GM19239 (cell line): ENCODE results near the gene JAM2.
A peak's percentile ranks its signal among the peaks of the same experiment; 100 is the strongest.
"Not testable (repeated sequence)": the region's sequence is repeated elsewhere in the genome, so short reads cannot be mapped to it uniquely, and the experiment has no call there.

Source experiments
- DNase-seq: peaks from one replicate; pipeline ENCODE4 v3.0.0; 2011; ENCODE audit warnings: low spot score; ENCODE audit not compliant: insufficient read length
- FAIRE-seq: peaks from 2 replicates; lab custom pipeline; 2011; peaks lifted over from hg19 to GRCh38; lab: Jason Lieb, UNC

JAM2 gene

GRCh38 chr21:25640943-25641292, 1.9 kb downstream of the JAM2 start:
- no peak for DNase-seq
- FAIRE-seq, result no peak

DNA sequence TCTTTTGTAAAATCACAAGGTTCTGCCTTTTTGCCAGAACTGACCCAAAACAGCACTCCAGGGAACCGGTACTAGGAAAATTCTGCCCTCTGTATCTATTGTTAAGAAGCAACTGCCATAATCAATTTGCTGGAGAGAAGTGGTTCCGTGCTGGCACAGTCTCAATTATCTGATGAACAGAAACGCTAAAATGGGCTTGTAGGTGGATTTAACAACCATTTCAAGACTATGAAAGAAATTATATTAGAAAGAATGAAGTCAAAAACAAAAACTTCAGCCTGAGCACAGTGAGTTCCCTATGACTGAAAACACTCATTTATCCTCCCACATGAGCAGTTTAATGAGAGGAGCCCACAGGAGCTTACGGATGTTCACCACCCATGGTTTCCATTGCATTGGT, 4.4 kb downstream of the JAM2 start:
- DNase-seq, result no peak
- FAIRE-seq, result no peak

DNA sequence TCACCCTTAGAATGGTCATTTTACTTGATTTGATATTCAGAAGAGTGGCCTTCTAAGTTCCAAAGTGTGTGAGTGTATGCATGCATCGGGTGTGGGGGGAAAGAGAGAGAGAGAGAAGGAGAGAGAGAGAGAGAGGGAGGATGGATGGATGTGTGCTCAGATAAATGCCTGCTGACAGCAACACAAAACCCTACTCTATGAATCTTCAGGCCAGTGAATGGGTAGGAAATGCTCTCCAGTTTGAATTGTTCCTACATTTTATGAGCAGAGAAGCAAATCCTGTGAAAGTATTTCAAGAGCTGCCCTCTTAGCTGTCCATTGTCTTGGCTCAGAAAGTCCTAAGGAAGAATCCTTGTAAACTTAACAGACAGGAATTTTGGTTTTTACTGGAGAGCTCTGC, 7.4 kb downstream of the JAM2 start:
- no peak for FAIRE-seq
- DNase-seq, result no peak

DNA sequence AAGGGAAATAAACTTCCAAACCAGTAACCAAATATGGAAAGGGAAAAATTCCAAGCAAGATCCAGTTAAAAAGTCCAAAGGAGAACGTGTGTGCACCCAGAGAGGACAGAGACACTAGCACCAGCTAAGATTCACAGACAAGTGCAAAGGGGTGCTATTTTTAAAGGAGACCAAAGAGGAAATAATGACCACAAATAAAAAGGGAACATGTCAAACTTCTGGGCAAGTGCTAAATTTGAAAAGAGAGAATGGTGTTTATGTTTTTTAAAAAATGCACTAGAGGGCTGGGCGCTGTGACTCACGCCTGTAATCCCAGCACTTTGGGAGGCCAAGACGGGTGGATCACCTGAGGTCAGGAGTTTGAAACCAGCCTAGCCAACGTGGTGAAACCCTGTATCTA, 8.6 kb downstream of the JAM2 start:
- no peak for FAIRE-seq

GRCh38 chr21:25649146-25649545, 10.1 kb downstream of the JAM2 start:
- DNase-seq (no peak), FAIRE-seq (no peak)

More for the DNA sequence above, 8.6 kb downstream of the JAM2 start:
- DNase-seq, result no peak

- no peak for FAIRE-seq
- DNase-seq, result no peak
Observed at GRCh38 chr21:25656412-25656811, 17.4 kb downstream of the JAM2 start.

- FAIRE-seq, result no peak
- DNase-seq, result no peak
Observed at GRCh38 chr21:25657140-25657539, 18.1 kb downstream of the JAM2 start.

GRCh38 chr21:25658427-25659035, 19.5 kb downstream of the JAM2 start:
- FAIRE-seq, result no peak
- no peak for DNase-seq

GRCh38 chr21:25660233-25660632, 21.2 kb downstream of the JAM2 start:
- no peak for FAIRE-seq
- no peak for DNase-seq

GRCh38 chr21:25664491-25664931, 25.5 kb downstream of the JAM2 start:
- DNase-seq (no peak), FAIRE-seq (no peak)

DNA sequence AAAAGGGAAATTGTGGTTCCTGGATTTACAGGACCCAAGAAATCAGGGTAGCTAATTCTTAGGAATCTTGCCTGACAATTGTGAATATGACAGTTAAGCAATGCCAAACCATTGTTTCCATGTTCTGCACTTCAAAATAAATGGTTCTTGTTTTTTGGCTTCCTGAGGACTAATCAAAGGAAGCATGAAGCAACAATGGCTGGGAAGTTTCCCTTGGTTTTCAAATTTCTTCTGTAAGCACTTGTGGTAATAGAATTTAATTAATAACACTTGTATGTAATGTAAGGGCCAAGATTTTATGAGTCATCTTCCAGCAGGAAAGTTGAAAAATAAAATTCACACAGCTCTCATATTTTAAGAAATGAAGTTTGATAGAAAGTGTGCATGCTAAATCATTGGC, 31.7 kb downstream of the JAM2 start:
- no peak for DNase-seq
- FAIRE-seq, result no peak

- FAIRE-seq, result no peak
- no peak for DNase-seq
Observed at GRCh38 chr21:25676451-25676850, 37.4 kb downstream of the JAM2 start.

DNA sequence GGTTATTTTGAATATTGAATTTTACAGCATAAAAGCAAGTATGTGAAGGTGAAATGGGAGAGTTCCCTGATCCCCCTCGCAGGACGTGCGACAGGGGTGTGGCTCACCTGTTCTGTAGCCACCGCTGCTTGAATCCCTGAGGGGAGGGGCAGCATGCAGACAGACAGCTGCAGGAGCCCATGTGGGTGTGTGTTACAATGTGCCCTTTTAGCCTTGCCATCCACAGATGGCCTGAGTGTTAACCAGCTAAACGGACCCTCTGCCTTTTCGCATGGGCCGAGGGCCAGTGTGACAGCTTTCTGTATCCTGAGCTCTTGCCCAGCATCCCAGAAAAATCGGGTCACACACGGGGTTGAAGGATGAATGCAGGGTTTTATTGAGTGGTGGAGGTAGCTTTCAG, 43.3 kb downstream of the JAM2 start:
- no peak for DNase-seq
- no peak for FAIRE-seq

- no peak for FAIRE-seq
- DNase-seq, result no peak
Observed at GRCh38 chr21:25687787-25688186, 48.7 kb downstream of the JAM2 start.

- FAIRE-seq, result no peak
Observed at GRCh38 chr21:25688275-25689155, 49.5 kb downstream of the JAM2 start.

GRCh38 chr21:25689226-25689625, 50.2 kb downstream of the JAM2 start:
- FAIRE-seq (no peak), DNase-seq (no peak)

More at GRCh38 chr21:25688275-25689155, 49.5 kb downstream of the JAM2 start:
- DNase-seq, result no peak

DNA sequence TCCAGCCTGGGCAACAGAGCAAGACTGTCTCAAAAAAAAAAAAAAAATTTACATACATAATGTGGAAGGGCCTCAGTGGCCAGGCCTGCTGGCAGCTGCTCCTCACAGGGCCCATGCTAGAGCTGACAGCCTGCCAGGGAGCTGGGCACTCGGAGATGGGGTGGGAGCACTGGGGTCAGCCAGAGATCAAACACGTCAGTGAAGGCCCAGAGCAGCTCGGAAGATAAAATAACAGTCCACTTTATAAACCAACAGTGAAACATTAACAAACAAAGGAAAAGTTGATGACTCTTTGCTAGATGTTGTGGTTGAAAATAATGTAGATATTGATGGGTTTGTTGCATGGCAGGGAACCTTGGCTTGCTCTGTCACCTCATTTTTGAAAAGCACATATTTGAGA, 52.9 kb downstream of the JAM2 start:
- DNase-seq, result no peak
- FAIRE-seq, result no peak

DNA sequence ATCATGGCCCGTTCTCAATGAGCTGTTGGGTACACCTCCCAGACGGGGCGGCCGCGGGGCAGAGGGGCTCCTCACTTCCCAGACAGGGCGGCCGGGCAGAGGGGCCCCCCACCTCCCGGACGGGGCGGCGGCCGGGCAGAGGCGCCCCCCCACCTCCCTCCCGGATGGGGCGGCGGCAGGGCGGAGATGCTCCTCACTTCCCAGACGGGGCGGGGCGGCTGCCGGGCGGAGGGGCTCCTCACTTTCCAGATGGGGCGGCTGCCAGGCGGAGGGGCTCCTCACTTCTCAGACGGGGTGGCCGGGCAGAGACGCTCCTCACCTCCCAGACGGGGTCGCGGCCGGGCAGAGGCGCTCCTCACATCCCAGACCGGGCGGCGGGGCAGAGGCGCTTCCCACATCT, 56.4 kb downstream of the JAM2 start:
- not testable (repeated sequence) for FAIRE-seq

DNA sequence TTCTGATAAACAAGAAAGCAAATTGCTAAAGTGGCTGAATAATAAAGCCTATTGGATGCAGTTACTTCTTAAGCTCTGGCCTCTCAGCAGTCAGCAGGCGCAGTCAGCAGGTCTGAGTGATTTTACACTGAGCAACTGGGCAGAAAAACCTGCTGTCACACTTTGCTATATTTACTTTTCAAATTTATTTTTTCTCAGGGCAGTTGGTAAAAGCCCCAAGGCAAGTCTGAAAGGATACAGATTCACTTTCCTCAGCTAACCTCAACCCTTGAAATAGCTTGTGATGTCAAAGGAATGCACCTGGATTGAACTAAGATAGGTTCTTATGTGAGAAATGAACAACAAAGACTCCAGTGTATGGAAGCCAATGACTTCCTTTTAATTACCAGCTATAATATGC, 61.7 kb downstream of the JAM2 start:
- FAIRE-seq, result no peak

More for the DNA sequence above, 56.4 kb downstream of the JAM2 start:
- not testable (repeated sequence) for DNase-seq

GRCh38 chr21:25701529-25701928, 62.5 kb downstream of the JAM2 start:
- FAIRE-seq (no peak), DNase-seq (no peak)

More for the DNA sequence above, 61.7 kb downstream of the JAM2 start:
- no peak for DNase-seq

DNA sequence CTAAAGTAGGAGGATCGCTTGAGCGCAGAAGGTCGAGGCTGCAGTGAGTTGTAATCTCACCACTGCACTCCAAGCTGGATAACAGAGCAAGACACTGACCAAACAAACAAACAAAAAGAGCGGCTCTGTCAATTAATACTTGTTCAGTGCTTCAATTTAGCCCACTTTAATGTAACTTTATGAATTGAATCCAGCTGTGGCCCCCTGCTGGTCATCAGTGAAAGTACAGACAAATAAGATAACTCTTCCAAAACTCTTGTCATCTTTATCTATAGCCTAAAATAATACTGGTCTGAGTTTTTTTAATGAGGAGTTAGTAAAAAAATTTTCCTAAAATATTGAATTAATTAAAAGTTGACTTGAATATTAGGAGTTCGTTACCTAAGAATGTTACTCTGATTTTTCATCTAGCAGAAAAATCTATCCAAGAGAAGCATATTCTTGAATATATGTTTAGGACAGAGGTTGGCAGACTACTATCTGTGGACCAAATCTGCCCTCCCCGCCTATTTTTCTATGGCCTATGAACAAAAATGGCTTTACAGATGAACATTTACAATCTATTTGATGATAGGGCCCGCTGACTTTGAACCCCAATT, 69.5 kb downstream of the JAM2 start:
- FAIRE-seq, result peak; percentile 77
- peak; percentile 27 for DNase-seq
